Measurements from ENCODE around the gene CACNB4. TPM values are rescaled to one million over a fixed set of nuclear protein-coding genes. Genes with fewer than 3 reads are reported as not detected.

Gene CACNB4
- total and polyA plus RNA-seq, 2 of the 4 experiments (the other 2 are of a cell fraction): 0.12 to 0.36 TPM

DNA sequence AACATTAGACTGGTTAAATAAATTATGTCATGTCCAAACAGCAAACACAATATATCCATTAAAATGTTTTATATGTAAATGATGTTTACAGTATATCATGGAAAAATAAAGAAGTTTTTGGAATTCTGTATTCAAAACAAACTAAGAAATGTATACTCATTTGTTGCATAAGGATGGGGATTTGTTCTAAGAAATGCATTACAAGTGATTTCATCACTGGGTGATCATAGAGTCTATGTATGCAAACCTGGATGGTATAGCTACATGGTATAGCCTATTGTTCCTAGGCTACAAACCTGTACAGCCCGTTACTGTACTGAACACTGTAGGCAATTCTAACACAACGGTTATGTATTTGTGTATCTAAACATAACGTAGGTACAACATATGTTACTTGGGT lies 305.7 kb downstream of the CACNB4 start:
- Histone ChIP-seq H2BK120ac (ENCODE audit: low read depth, low read length) (no peak overlapping the region), H3K27me3 (ENCODE audit: control insufficient read depth, insufficient read depth, low read length) (no peaks in the 10 kb centered on the region), H3K79me1 (ENCODE audit: low read depth in 1 of 2, low read length in 2 of 2) (no peaks in the 10 kb centered on the region; a peak in 1 of 4 replicates), H2BK5ac (ENCODE audit: low read depth, low read length, poor library complexity, severe bottlenecking) (no peak overlapping the region), H4K8ac (ENCODE audit: low read depth in 2 of 2, low read length in 2 of 2) (no peak overlapping the region), H3K9me3 (ENCODE audit: control insufficient read depth, insufficient read depth, low read length) (no peaks in the 10 kb centered on the region), H2BK15ac (ENCODE audit: low read depth, low read length) (no peak overlapping the region), H3K18ac (ENCODE audit: low read depth, low read length) (no peak overlapping the region), H3K9ac (ENCODE audit: low read depth, low read length) (no peak overlapping the region), H3K23ac (ENCODE audit: low read depth, low read length) (no peak overlapping the region), H3K36me3 (ENCODE audit: control insufficient read depth, insufficient read depth, low read length) (peaks cover 3% of the 10 kb centered on the region; the same call in 1 of the 2 replicates), H3K27ac (ENCODE audit: insufficient read depth, low read length) (no peak overlapping the region), H2BK20ac (ENCODE audit: low read depth, low read length) (no peak overlapping the region), H3K14ac (replicated peaks; ENCODE audit: low read depth, low read length) (no peak overlapping the region), H3K9me1 (ENCODE audit: insufficient read depth, low read length) (peaks cover 1% of the 10 kb centered on the region), H3K4me2 (ENCODE audit: low read depth, low read length) (no peak overlapping the region), H3K4me1 (ENCODE audit: control insufficient read depth, insufficient read depth, low read length) (no peaks in the 10 kb centered on the region), H3K4me3 (ENCODE audit: insufficient read depth, low read depth, low read length) (no peak overlapping the region), H2AK5ac (ENCODE audit: low read depth, low read length) (no peak overlapping the region), H3K56ac (ENCODE audit: extremely low read depth, insufficient read depth, low read length) (no peak overlapping the region), H2AK9ac (replicated peaks; ENCODE audit: low read depth, low read length, poor library complexity) (no peak overlapping the region), H4K20me1 (ENCODE audit: insufficient read depth, low read length) (no peaks in the 10 kb centered on the region; the same call in 1 of the 2 replicates), H4K91ac (ENCODE audit: insufficient read depth, low read depth, low read length) (no peak overlapping the region), H3K4ac (ENCODE audit: low read depth, low read length) (no peak overlapping the region), H2AFZ (replicated peaks; ENCODE audit: low read length, poor library complexity) (no peak overlapping the region), H4K5ac (ENCODE audit: low read depth, low read length) (no peak overlapping the region)
- CTCF ChIA-PET: no interaction called here
- TF ChIP-seq RAD21 (IDR thresholded peaks at IDR 0.05; ENCODE audit: low read length) (no peak), CHD1 (IDR thresholded peaks at IDR 0.05; ENCODE audit: low read depth, low read length) (no peak), FOS (IDR thresholded peaks at IDR 0.05; ENCODE audit: low read depth, low read length) (no peak), MXI1 (IDR thresholded peaks at IDR 0.05; ENCODE audit: borderline replicate concordance, low read depth, low read length) (no peak), NFE2L2 (IDR thresholded peaks at IDR 0.05; ENCODE audit: low read depth, low read length) (no peak), MAZ (IDR thresholded peaks at IDR 0.05; ENCODE audit: borderline replicate concordance, low read depth, low read length) (no peak), ELK1 (IDR thresholded peaks at IDR 0.05; ENCODE audit: borderline replicate concordance, low read depth, low read length) (no peak), RFX5 (IDR thresholded peaks at IDR 0.05; ENCODE audit: low read depth, low read length) (no peak), BHLHE40 (IDR thresholded peaks at IDR 0.05; ENCODE audit: low read depth, low read length) (no peak), RCOR1 (IDR thresholded peaks at IDR 0.05; ENCODE audit: insufficient replicate concordance, low read length) (no peak)
- TF ChIP-seq, protein P1, sequence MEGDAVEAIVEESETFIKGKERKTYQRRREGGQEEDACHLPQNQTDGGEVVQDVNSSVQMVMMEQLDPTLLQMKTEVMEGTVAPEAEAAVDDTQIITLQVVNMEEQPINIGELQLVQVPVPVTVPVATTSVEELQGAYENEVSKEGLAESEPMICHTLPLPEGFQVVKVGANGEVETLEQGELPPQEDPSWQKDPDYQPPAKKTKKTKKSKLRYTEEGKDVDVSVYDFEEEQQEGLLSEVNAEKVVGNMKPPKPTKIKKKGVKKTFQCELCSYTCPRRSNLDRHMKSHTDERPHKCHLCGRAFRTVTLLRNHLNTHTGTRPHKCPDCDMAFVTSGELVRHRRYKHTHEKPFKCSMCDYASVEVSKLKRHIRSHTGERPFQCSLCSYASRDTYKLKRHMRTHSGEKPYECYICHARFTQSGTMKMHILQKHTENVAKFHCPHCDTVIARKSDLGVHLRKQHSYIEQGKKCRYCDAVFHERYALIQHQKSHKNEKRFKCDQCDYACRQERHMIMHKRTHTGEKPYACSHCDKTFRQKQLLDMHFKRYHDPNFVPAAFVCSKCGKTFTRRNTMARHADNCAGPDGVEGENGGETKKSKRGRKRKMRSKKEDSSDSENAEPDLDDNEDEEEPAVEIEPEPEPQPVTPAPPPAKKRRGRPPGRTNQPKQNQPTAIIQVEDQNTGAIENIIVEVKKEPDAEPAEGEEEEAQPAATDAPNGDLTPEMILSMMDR (conservative IDR thresholded peaks at IDR 0.05; ENCODE audit: low read depth, low read length): no peak
- ATAC-seq (ENCODE audit: low read depth) (no peak), DNase-seq (no peak)
- BruUV-seq (replicated peaks): no TSS peak
- intact Hi-C loops (cut with micrococcal nuclease) (no loop called here), dilution Hi-C loops (cut with HindIII; ENCODE audit: low sequenced_read_pairs, unreplicated experiment) (no loop called here), in situ Hi-C loops (cut with MboI; ENCODE audit: low sequenced_read_pairs) (no loop called here)
- POLR2A ChIA-PET (ENCODE audit: unreplicated experiment): no interaction called here
- WGBS, 2 experiments (ENCODE audit: extremely low coverage in 2 of 2, insufficient read length in 1 of 2): no CpG with 5 or more reads among the region's 3 CpGs
